ENCODE measurements around the gene SLC35F4. TPM values are rescaled to one million over a fixed set of nuclear protein-coding genes. Genes with fewer than 3 reads are reported as not detected.

The SLC35F4 gene
- total and polyA plus RNA-seq, 2 donors (not counting 3 experiments of a cell fraction or from before 2014, with no cell fraction given) = not detected

DNA sequence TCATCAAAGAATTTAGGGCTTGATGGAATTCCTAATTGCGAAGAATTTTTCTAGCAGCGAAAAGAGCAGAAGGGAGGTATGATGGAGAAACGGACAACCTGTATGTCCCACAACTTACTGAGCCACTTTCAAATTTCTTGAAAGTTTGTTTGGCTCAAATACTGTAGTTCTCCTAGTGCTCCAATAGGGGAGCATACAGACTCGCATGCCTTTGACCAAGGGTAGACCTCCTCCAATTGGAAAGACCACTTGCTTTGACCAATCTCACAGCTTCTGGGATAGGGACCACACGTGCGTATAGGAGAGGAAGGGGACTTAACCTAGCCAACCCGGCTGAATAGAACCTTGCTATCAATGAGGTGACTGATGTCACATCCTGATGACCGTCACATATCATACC, 28.6 kb downstream of the SLC35F4 start:
- Histone ChIP-seq H3K36me3 (ENCODE audit: control insufficient read depth in 2 of 2, extremely low read depth in 1 of 2, insufficient read depth in 2 of 2, low read length in 2 of 2) (no peaks in the 10 kb centered on the region), H3K79me2 (ENCODE audit: control insufficient read depth, insufficient read depth, low read length) (no peaks in the 10 kb centered on the region), H2AFZ (ENCODE audit: low read depth, low read length) (no peak overlapping the region), H3K27me3 (ENCODE audit: control insufficient read depth in 2 of 2, insufficient read depth in 2 of 2, low read length in 2 of 2) (no peaks in the 10 kb centered on the region), H3K27ac (ENCODE audit: insufficient read depth, low read depth, low read length) (no peak overlapping the region), H3K9me1 (replicated peaks; ENCODE audit: control insufficient read depth, extremely low read depth, insufficient read depth, low read length) (no peaks in the 10 kb centered on the region), H4K20me1 (replicated peaks; ENCODE audit: control insufficient read depth, extremely low read depth, insufficient read depth, low read length) (no peaks in the 10 kb centered on the region), H3K9me3 (replicated peaks; ENCODE audit: control insufficient read depth, insufficient read depth, low read length) (no peaks in the 10 kb centered on the region), H3K4me2 (ENCODE audit: insufficient read depth, low read length) (no peak overlapping the region), H3K9ac (replicated peaks; ENCODE audit: extremely low read depth, insufficient read depth, low read length) (no peak overlapping the region), H3K4me3 (replicated peaks in 1 of 3; ENCODE audit: insufficient read depth in 1 of 3, low read depth in 1 of 3, low read length in 3 of 3) (no peak overlapping the region), H3K4me1 (ENCODE audit: control insufficient read depth, extremely low read depth, insufficient read depth, low read length) (no peaks in the 10 kb centered on the region)
- no TSS peak for BruUV-seq (replicated peaks)
- DNase-seq (ENCODE audit: low read depth, low spot score) = no peak
- CTCF ChIA-PET = no interaction called here
- FAIRE-seq = no peak
- TF ChIP-seq POLR2AphosphoS5 (IDR thresholded peaks at IDR 0.05; ENCODE audit: insufficient read depth, low read depth, low read length) (no peak), GATA2 (IDR thresholded peaks at IDR 0.05; ENCODE audit: insufficient read depth, insufficient read length, low read depth, low read length) (no peak), POLR2A (IDR thresholded peaks at IDR 0.05; ENCODE audit: low read depth, low read length) (no peak), EZH2 (IDR thresholded peaks at IDR 0.05; ENCODE audit: borderline replicate concordance, low read depth, low read length, severe bottlenecking) (no peak), JUN (IDR thresholded peaks at IDR 0.05; ENCODE audit: borderline replicate concordance, insufficient read depth, insufficient read length, low read depth) (no peak), MYC (IDR thresholded peaks at IDR 0.05; ENCODE audit: low read depth, low read length) (no peak), FOS (IDR thresholded peaks at IDR 0.05; ENCODE audit: borderline replicate concordance, insufficient read depth, low read length) (no peak)
- TF ChIP-seq, protein P1, sequence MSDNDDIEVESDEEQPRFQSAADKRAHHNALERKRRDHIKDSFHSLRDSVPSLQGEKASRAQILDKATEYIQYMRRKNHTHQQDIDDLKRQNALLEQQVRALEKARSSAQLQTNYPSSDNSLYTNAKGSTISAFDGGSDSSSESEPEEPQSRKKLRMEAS (IDR thresholded peaks at IDR 0.05; ENCODE audit: insufficient read depth, insufficient read length) = no peak
- TF ChIP-seq, protein P2, sequence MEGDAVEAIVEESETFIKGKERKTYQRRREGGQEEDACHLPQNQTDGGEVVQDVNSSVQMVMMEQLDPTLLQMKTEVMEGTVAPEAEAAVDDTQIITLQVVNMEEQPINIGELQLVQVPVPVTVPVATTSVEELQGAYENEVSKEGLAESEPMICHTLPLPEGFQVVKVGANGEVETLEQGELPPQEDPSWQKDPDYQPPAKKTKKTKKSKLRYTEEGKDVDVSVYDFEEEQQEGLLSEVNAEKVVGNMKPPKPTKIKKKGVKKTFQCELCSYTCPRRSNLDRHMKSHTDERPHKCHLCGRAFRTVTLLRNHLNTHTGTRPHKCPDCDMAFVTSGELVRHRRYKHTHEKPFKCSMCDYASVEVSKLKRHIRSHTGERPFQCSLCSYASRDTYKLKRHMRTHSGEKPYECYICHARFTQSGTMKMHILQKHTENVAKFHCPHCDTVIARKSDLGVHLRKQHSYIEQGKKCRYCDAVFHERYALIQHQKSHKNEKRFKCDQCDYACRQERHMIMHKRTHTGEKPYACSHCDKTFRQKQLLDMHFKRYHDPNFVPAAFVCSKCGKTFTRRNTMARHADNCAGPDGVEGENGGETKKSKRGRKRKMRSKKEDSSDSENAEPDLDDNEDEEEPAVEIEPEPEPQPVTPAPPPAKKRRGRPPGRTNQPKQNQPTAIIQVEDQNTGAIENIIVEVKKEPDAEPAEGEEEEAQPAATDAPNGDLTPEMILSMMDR (IDR thresholded peaks at IDR 0.05; ENCODE audit: extremely low read depth in 1 of 2, insufficient read depth in 1 of 2, low read depth in 1 of 2, low read length in 2 of 2) = no peak
- dilution Hi-C loops (cut with MboI; ENCODE audit: extremely low pct_ligation_motif_present, low sequenced_read_pairs) (no loop called here), intact Hi-C loops (cut with micrococcal nuclease) (no loop called here)
- POLR2A ChIA-PET = no interaction called here

All from endothelial cell of umbilical vein (primary cell).